SW 1271 (cell line): Measurements from ENCODE around the gene OR13H1.
"Not testable (repeated sequence)": the region's sequence is repeated elsewhere in the genome, so short reads cannot be mapped to it uniquely, and the experiment has no call there.

Experiments
- DNase-seq, 2 experiments: peaks; one replicate each; lab custom pipeline; 2025; lab: John Stamatoyannopoulos, UW

The OR13H1 gene

GRCh38 chrX:131543774-131544173 is at the start of gene OR13H1:
Gene OR13H1 (plus strand): TSS chrX:131544074. CDS start chrX:131544074, 0 bp downstream.
- DNase-seq: no peak

GRCh38 chrX:131501556-131501955 is 42.3 kb upstream of the OR13H1 start:
- DNase-seq: not testable (repeated sequence)

- DNase-seq: no peak
These were observed 30.5 kb upstream of the OR13H1 start for GRCh38 chrX:131513159-131513914.

GRCh38 chrX:131521824-131522223 is 22.1 kb upstream of the OR13H1 start:
- DNase-seq: no peak

- no peak for DNase-seq
These were observed 344 bp downstream of the OR13H1 start for GRCh38 chrX:131544218-131544617.

GRCh38 chrX:131549011-131549410 is 5.1 kb downstream of the OR13H1 start:
- no peak for DNase-seq

- DNase-seq: not testable (repeated sequence)
These were observed 8.6 kb downstream of the OR13H1 start for GRCh38 chrX:131552453-131552852.

GRCh38 chrX:131558562-131558961 is 14.7 kb downstream of the OR13H1 start:
- no peak for DNase-seq

- DNase-seq: no peak
These were observed 20.8 kb downstream of the OR13H1 start for GRCh38 chrX:131564553-131565229.

GRCh38 chrX:131565909-131566308 is 22.0 kb downstream of the OR13H1 start:
- no peak for DNase-seq

GRCh38 chrX:131571348-131571747 is 27.5 kb downstream of the OR13H1 start:
- DNase-seq: no peak

GRCh38 chrX:131572372-131573014 is 28.6 kb downstream of the OR13H1 start:
- DNase-seq: no peak

GRCh38 chrX:131577413-131577812 is 33.5 kb downstream of the OR13H1 start:
- DNase-seq: no peak

GRCh38 chrX:131577999-131578734 is 34.3 kb downstream of the OR13H1 start:
- no peak for DNase-seq

- not testable (repeated sequence) for DNase-seq
These were observed 35.0 kb downstream of the OR13H1 start for GRCh38 chrX:131578735-131579367.

- no peak for DNase-seq
These were observed 45.1 kb downstream of the OR13H1 start for GRCh38 chrX:131588995-131589394.
